Measurements from ENCODE around the gene GCLC.

DNA sequence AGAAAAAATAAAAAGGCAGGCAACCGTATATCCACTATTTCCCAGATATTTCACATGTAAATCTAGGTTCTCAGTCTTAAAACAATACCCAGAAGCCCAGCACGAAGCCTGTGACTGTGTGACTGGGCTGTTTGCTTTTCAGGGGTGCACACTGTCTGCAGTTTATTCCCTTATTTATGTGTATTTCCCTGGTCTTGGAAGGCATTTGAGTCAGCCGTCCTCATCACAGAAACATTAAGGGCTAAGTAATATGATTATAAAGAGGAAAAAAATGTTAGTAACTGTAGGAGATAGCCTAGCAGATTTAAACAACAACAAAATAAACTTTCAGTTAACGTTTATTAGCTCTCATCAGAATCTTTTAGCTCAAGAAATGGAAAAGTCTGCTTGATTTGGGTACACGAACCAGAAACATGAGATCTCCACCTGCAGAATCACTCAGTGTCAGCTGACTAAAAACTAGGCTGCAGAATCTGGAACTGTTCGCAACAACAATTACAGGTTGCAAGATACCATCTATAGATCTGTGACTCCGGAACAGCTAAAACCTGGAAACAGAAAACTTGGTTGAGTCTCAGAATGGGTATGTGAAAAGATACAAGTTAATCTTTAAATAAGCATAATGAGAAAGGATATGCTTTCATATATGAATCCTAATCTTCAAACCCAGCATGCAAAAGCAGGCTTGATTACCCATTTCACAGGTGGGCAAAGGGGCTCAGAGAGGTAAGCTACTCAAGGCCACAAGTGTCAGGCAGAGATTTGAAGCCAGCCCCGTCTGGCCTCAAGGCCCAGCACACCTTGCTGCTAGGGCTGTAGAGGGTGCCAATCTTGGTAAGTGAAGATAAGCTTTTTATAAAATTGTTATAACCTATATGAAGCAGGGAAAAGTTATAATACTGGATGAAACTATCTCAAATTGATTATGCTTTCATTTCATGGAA, 21.1 kb downstream of the GCLC start:
- TF ChIP-seq POLR2A (IDR thresholded peaks at IDR 0.05) (no peak), EP300 (IDR thresholded peaks at IDR 0.05) (no peak)
- TF ChIP-seq, protein P1, sequence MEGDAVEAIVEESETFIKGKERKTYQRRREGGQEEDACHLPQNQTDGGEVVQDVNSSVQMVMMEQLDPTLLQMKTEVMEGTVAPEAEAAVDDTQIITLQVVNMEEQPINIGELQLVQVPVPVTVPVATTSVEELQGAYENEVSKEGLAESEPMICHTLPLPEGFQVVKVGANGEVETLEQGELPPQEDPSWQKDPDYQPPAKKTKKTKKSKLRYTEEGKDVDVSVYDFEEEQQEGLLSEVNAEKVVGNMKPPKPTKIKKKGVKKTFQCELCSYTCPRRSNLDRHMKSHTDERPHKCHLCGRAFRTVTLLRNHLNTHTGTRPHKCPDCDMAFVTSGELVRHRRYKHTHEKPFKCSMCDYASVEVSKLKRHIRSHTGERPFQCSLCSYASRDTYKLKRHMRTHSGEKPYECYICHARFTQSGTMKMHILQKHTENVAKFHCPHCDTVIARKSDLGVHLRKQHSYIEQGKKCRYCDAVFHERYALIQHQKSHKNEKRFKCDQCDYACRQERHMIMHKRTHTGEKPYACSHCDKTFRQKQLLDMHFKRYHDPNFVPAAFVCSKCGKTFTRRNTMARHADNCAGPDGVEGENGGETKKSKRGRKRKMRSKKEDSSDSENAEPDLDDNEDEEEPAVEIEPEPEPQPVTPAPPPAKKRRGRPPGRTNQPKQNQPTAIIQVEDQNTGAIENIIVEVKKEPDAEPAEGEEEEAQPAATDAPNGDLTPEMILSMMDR (IDR thresholded peaks at IDR 0.05): no peak
